DOHH2 (cell line): ENCODE data around the gene PSPH.
"Not testable (repeated sequence)": the region's sequence is repeated elsewhere in the genome, so short reads cannot be mapped to it uniquely, and the experiment has no call there.

ENCODE experiments used
- CTCF ChIP-seq: fragments of 200-600 bp; sonication (generic); IDR thresholded peaks from one replicate; pipeline ENCODE4 v1.5.1; 2014; ENCODE audit warnings: antibody characterized with exemption, mild to moderate bottlenecking, low read depth, low read length; ENCODE audit not compliant: poor library complexity, severe bottlenecking
- EZH2phosphoT487 ChIP-seq: fragments of 200-600 bp; sonication (generic); IDR thresholded peaks from 2 replicates; pipeline ENCODE4 v1.6.1; 2017; ENCODE audit warnings: borderline replicate concordance, mild to moderate bottlenecking, antibody characterized with exemption, low read length, moderate library complexity, mixed read lengths

GRCh38 chr7:56080726-56081435 is 29.6 kb upstream of the PSPH start:
- TF ChIP-seq CTCF, EZH2phosphoT487: not testable (repeated sequence)
